Right lobe of liver (tissue), 6 donors: Measurements from ENCODE around the gene DCXR. TPM values are rescaled to one million over a fixed set of nuclear protein-coding genes. Genes with fewer than 3 reads are reported as not detected.

Experiments used
- ATAC-seq, 4 donors: fragments of 200-7000 bp; cut with Tn5 transposase; one replicate each; pipeline ENCODE4 v1.9.1; 2020; ENCODE audit warnings: mild to moderate bottlenecking in 4 of 4, moderate library complexity in 4 of 4
- DNase-seq, 3 donors: peaks; one replicate each; pipeline ENCODE4 v3.0.0-alpha.2; 2020
- H3K27ac ChIP-seq, 3 donors: fragments of 200-600 bp; one replicate each; pipeline ENCODE4 v1.8.0; 2022
- H3K27me3 ChIP-seq, 2 donors: fragments of 200-600 bp; one replicate each; pipeline ENCODE4 v1.8.0; 2022
- H3K36me3 ChIP-seq, 4 donors: fragments of 200-600 bp; sonication (generic) in 1 of 4; one replicate each; pipeline versions ENCODE4 v1.5.1 to v1.8.0; 2017 to 2022; ENCODE audit warnings: control low read depth in 1 of 4
- H3K4me1 ChIP-seq, 4 donors: fragments of 200-600 bp; sonication (generic) in 1 of 4; one replicate each; pipeline versions ENCODE4 v1.5.1 to v1.8.0; 2017 to 2022; ENCODE audit warnings: control low read depth in 1 of 4
- H3K4me3 ChIP-seq, 3 donors: fragments of 200-600 bp; one replicate each; pipeline ENCODE4 v1.8.0; 2022
- H3K9me3 ChIP-seq, 4 donors: fragments of 200-600 bp; sonication (generic) in 1 of 4; one replicate each; pipeline versions ENCODE4 v1.5.1 to v1.8.0; 2017 to 2022; ENCODE audit warnings: control low read depth in 1 of 4
- CTCF ChIP-seq, 4 donors: fragments of 200-600 bp in 3 of 4; fragments of 450-650 bp in 1 of 4; IDR thresholded peaks; one replicate each; pipeline versions ENCODE4 v1.5.1 to v1.8.0; 2016 to 2022; ENCODE audit warnings: antibody characterized with exemption in 4 of 4, mild to moderate bottlenecking in 2 of 4
- POLR2A ChIP-seq: fragments of 450-650 bp; IDR thresholded peaks from one replicate; pipeline ENCODE4 v1.6.1; 2017; ENCODE audit warnings: antibody characterized with exemption, mild to moderate bottlenecking
- WGBS: methylation state at CpG from one replicate; pipeline ENCODE4 v1.1.6; 2018; ENCODE audit warnings: low coverage, low lambda C conversion rate; ENCODE audit not compliant: insufficient coverage; ENCODE audit errors: missing lambda C conversion rate; 5-methylcytosine and 5-hydroxymethylcytosine counted together
- intact Hi-C, 2 donors: fragments of 100-400 bp; cut with DNase I; formaldehyde crosslinking; loops; one replicate each; pipeline versions ENCODE4 v1.11.2 to v1.14.1; 2022
- total RNA-seq, 6 experiments: library from RNA; depleted of rRNA in 2 of 6; stranded (reverse); fragments of >200 nt in 2 of 6; fragmentation: NEBNext Ultra II Directional in 3 of 6; extraction: Animal tissue kit (Norgen Biotek cat#: 25700) in 3 of 6; gene quantifications; one replicate each; pipeline versions ENCODE4 v1.1.0 to v1.2.4, GENCODE V29; 2016 to 2023
- donor health status: DM: no; HTN: yes; CAD: no.
- donor health status: DM: no; HTN: no; CAD: no.
- donor health status: DM: no; HTN: no; CAD: no.
- donor health status: DM: no; HTN: yes; CAD: no.
- donor health status: DM: no; HTN: yes; CAD: no.

Gene DCXR
- total RNA-seq, 6 experiments from 2014 or later: 389 to 1,607 (median 735) TPM

- TF ChIP-seq POLR2A: no peak
- TF ChIP-seq CTCF (IDR thresholded peaks at IDR 0.05): no peak
- Histone ChIP-seq H3K27ac (no peak overlapping the region), H3K27me3 (no peaks in the 10 kb centered on the region), H3K4me3 (no peak overlapping the region), H3K4me1 (no peaks in the 10 kb centered on the region), H3K9me3 (no peaks in the 10 kb centered on the region), H3K36me3 (peaks cover 11 to 91% (median 43%) of the 10 kb centered on the region in 4 donors)
- intact Hi-C loops: loop anchor here in 1 of 2 donors (10.0 kb wide), 1 partner anchor 47 kb away; the partner anchor contains the start of genes DCXR and RAC3
- WGBS: no CpG with 5 or more reads among the region's 22 CpGs
- ATAC-seq (no peak), DNase-seq (no peak)
These were observed 44.5 kb upstream of the DCXR start for GRCh38 chr17:82081966-82082365.

- ATAC-seq (no peak), DNase-seq (no peak)
- Histone ChIP-seq H3K27me3 (no peaks in the 10 kb centered on the region), H3K9me3 (no peaks in the 10 kb centered on the region), H3K36me3 (peaks cover 10 to 87% (median 41%) of the 10 kb centered on the region in 4 donors), H3K27ac (no peak overlapping the region), H3K4me1 (no peaks in the 10 kb centered on the region), H3K4me3 (no peak overlapping the region)
- intact Hi-C loops: loop anchor here in 1 of 2 donors (10.0 kb wide), 1 partner anchor 47 kb away; the partner anchor contains the start of genes DCXR and RAC3
- WGBS: no CpG with 5 or more reads among the region's 20 CpGs
- TF ChIP-seq CTCF (IDR thresholded peaks at IDR 0.05) (no peak), POLR2A (no peak)
These were observed 44.0 kb upstream of the DCXR start for GRCh38 chr17:82081546-82081945.

GRCh38 chr17:82080789-82081464, 43.4 kb upstream of the DCXR start:
- 100% methylated on average over 1 of the region's 44 CpGs for WGBS
- no peak for DNase-seq
- intact Hi-C loops: loop anchor here in 1 of 2 donors (10.0 kb wide), 1 partner anchor 46 kb away; the partner anchor contains the start of genes DCXR and RAC3
- no peak for TF ChIP-seq POLR2A
- no peak for TF ChIP-seq CTCF (IDR thresholded peaks at IDR 0.05)
- Histone ChIP-seq H3K9me3 (no peaks in the 10 kb centered on the region), H3K36me3 (peaks cover 10 to 81% (median 38%) of the 10 kb centered on the region in 4 donors), H3K4me1 (no peaks in the 10 kb centered on the region), H3K27me3 (no peaks in the 10 kb centered on the region), H3K27ac (no peak overlapping the region), H3K4me3 (no peak overlapping the region)
- ATAC-seq: no peak

- Histone ChIP-seq H3K27ac (no peak overlapping the region), H3K4me3 (no peak overlapping the region), H3K36me3 (peaks cover 8 to 74% (median 35%) of the 10 kb centered on the region in 4 donors), H3K9me3 (no peaks in the 10 kb centered on the region), H3K4me1 (no peaks in the 10 kb centered on the region), H3K27me3 (no peaks in the 10 kb centered on the region)
- 86% methylated on average over 6 of the region's 36 CpGs for WGBS
- intact Hi-C loops: loop anchor here in 1 of 2 donors (10.0 kb wide), 1 partner anchor 45 kb away; the partner anchor contains the start of genes DCXR and RAC3
- ATAC-seq: no peak
- TF ChIP-seq POLR2A: no peak
- no peak for DNase-seq
These were observed 42.7 kb upstream of the DCXR start for GRCh38 chr17:82080048-82080788.
